ENCODE results near the gene DPP3. TPM values are rescaled to one million over a fixed set of nuclear protein-coding genes. Genes with fewer than 3 reads are reported as not detected.

Gene DPP3
- total and polyA plus RNA-seq, 4 donors, result 10.9 to 41.0 (median 27.3) TPM

- H3K27me3 ChIP-seq (ENCODE audit: control insufficient read depth in 4 of 4, insufficient read depth in 4 of 4, low read length in 3 of 4), result no peaks in the 10 kb centered on the region
- no peaks in the 10 kb centered on the region for H3K9me3 ChIP-seq (ENCODE audit: control insufficient read depth in 4 of 4, low read length in 3 of 4)
- H3K4me3 ChIP-seq (ENCODE audit: low read depth in 1 of 3, low read length in 3 of 3), result no peak overlapping the region
- H3K4me1 ChIP-seq (ENCODE audit: control insufficient read depth in 4 of 4, insufficient read depth in 4 of 4, low read length in 3 of 4), result peaks cover 4 to 16% (median 10%) of the 10 kb centered on the region in 4 donors
- no peak for DNase-seq (ENCODE audit: low spot score)
- WGBS, result 91% methylated on average over 6 of the region's 6 CpGs
- H3K36me3 ChIP-seq (ENCODE audit: control insufficient read depth in 4 of 4, insufficient read depth in 3 of 4, low read depth in 1 of 4, low read length in 3 of 4), result peaks cover 0 to 5% (median 0%) of the 10 kb centered on the region in 4 donors
- H3K9ac ChIP-seq (ENCODE audit: low read depth in 1 of 2, low read length in 2 of 2), result no peak overlapping the region
- no peak overlapping the region for H3K27ac ChIP-seq (ENCODE audit: low read depth in 1 of 2, low read length in 2 of 2)
- no peak for TF ChIP-seq ZBTB33 (IDR thresholded peaks at IDR 0.05)
- TF ChIP-seq RXRA (IDR thresholded peaks at IDR 0.05), result no peak
- no peak for TF ChIP-seq ATF3 (IDR thresholded peaks at IDR 0.05)
Measured at GRCh38 chr11:66468691-66469090, 11.5 kb upstream of the DPP3 start.

- no peak overlapping the region for H3K27ac ChIP-seq (ENCODE audit: low read depth in 1 of 2, low read length in 2 of 2)
- H3K36me3 ChIP-seq (ENCODE audit: control insufficient read depth in 4 of 4, insufficient read depth in 3 of 4, low read depth in 1 of 4, low read length in 3 of 4), result peaks cover 0 to 8% (median 0%) of the 10 kb centered on the region in 4 donors
- 92% methylated on average over 1 of the region's 1 CpG for WGBS
- no peak for DNase-seq (ENCODE audit: low spot score)
- no peak overlapping the region for H3K9ac ChIP-seq (ENCODE audit: low read depth in 1 of 2, low read length in 2 of 2)
- H3K4me1 ChIP-seq (ENCODE audit: control insufficient read depth in 4 of 4, insufficient read depth in 4 of 4, low read length in 3 of 4), result peaks cover 4 to 16% (median 10%) of the 10 kb centered on the region in 4 donors
- TF ChIP-seq HNF4G (IDR thresholded peaks at IDR 0.05) (no peak), JUND (IDR thresholded peaks at IDR 0.05) (no peak), SP1 (IDR thresholded peaks at IDR 0.05) (no peak), CTCF (IDR thresholded peaks at IDR 0.05; ENCODE audit: low read depth, low read length, missing input control) (no peak), MAX (IDR thresholded peaks at IDR 0.05) (no peak), TAF1 (conservative IDR thresholded peaks at IDR 0.05) (no peak), RXRA (IDR thresholded peaks at IDR 0.05) (no peak), ATF3 (IDR thresholded peaks at IDR 0.05) (no peak), ZBTB33 (IDR thresholded peaks at IDR 0.05) (no peak), RAD21 (IDR thresholded peaks at IDR 0.05) (no peak), REST (IDR thresholded peaks at IDR 0.05) (no peak), FOXA2 (IDR thresholded peaks at IDR 0.05) (no peak), FOXA1 (IDR thresholded peaks at IDR 0.05) (no peak), HNF4A (conservative IDR thresholded peaks at IDR 0.05) (no peak), YY1 (IDR thresholded peaks at IDR 0.05) (no peak), GABPA (IDR thresholded peaks at IDR 0.05 in 1 of 2, conservative IDR thresholded peaks at IDR 0.05 in 1 of 2) (no peak), NR2F2 (IDR thresholded peaks at IDR 0.05) (no peak)
- H3K4me3 ChIP-seq (ENCODE audit: low read depth in 1 of 3, low read length in 3 of 3), result no peak overlapping the region
- no peaks in the 10 kb centered on the region for H3K9me3 ChIP-seq (ENCODE audit: control insufficient read depth in 4 of 4, low read length in 3 of 4)
- H3K27me3 ChIP-seq (ENCODE audit: control insufficient read depth in 4 of 4, insufficient read depth in 4 of 4, low read length in 3 of 4), result no peaks in the 10 kb centered on the region
Measured at GRCh38 chr11:66469441-66469840, 10.8 kb upstream of the DPP3 start.
